HG02610 (cell line): ENCODE data around the gene COX8A.
A peak's percentile ranks its signal among the peaks of the same experiment; 100 is the strongest.
"Not testable (repeated sequence)": the region's sequence is repeated elsewhere in the genome, so short reads cannot be mapped to it uniquely, and the experiment has no call there.

Experiments used
- ATAC-seq: cut with Tn5 transposase; IDR thresholded peaks from one replicate; pipeline ENCODE4 v1.9.1; 2021; ENCODE audit warnings: mild to moderate bottlenecking, moderate library complexity; ENCODE audit not compliant: unreplicated experiment

The COX8A gene

DNA sequence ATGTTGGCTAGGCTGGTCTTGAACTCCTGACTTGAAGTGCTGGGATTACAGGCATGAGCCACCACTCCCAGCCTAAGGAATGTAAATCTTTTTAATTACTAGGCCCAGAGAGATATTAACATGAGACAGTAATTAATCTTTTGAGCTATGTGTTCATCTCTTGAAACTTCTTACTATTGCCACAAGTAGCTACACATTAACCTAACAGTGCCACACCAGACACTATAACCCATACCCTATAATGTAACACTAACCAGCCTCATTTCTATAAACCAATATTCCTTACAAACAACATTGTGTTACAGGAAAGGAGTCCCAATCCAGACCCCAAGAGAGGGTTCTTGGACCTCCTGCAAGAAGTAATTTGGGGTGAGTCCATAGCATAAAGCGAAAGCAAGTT lies 8.0 kb upstream of the COX8A start:
- ATAC-seq: no peak

GRCh38 chr11:63969461-63969860 lies 5.0 kb upstream of the COX8A start:
- ATAC-seq: no peak

DNA sequence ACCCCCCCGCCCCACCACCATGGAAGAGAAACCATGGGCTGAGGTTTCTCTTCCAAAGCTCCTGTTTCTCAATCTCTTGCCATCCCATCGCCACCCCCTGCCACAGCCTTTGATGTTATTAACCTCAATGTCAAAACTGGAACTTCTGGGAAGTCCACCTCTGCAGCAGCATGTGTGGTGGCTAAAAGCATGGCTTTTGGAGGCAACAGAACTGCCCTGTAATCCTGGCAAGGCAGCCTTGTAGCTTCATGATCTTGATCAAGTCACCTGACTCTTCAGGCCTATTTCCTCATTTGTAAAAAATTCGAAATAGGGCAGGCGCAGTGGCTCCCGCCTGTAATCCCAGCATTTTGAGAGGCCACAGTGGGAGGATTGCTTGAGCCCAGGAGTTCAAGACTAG lies 3.5 kb upstream of the COX8A start:
- ATAC-seq: no peak

GRCh38 chr11:63973912-63974258 lies 535 bp upstream of the COX8A start:
- ATAC-seq: not testable (repeated sequence)

- no peak for ATAC-seq
These were observed 4.3 kb downstream of the COX8A start for GRCh38 chr11:63978551-63979239.

DNA sequence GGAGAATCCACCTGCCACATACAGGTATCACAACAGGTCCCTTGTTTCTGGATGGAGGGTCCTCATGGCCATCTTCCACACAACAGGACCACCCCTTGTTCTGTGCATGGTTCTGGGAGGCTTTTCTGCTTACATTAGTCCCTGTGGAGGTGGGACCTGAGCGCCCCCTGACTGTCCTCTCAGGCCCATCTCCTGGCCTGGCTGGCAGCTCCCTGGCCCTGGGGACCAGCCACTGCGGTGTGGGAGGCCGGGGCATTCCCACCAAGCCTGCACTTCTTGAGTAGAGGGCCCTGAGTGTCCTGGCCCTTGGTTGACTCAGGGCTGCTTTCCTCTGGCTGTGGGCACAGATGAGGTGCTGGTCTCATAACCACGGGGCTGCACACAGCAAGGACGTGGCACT lies 5.0 kb downstream of the COX8A start:
- no peak for ATAC-seq

DNA sequence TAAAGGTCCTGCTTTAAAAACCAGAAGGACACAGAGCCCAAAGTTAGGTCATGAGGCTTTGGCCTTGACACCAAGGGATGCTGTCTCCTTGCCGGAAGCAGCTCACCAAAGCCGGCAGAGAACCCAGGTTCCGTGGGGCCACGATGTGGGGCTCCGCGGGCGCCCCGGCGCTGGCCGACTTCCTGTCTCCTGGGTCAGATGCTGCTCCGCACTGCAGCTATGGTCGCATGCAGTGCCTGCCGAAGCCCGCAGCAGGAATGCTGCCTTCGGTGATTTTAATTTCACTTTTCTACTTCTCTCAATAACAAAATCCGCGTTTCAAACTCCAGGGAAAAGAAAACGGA lies 11.4 kb downstream of the COX8A start:
- ATAC-seq: peak; percentile 35

DNA sequence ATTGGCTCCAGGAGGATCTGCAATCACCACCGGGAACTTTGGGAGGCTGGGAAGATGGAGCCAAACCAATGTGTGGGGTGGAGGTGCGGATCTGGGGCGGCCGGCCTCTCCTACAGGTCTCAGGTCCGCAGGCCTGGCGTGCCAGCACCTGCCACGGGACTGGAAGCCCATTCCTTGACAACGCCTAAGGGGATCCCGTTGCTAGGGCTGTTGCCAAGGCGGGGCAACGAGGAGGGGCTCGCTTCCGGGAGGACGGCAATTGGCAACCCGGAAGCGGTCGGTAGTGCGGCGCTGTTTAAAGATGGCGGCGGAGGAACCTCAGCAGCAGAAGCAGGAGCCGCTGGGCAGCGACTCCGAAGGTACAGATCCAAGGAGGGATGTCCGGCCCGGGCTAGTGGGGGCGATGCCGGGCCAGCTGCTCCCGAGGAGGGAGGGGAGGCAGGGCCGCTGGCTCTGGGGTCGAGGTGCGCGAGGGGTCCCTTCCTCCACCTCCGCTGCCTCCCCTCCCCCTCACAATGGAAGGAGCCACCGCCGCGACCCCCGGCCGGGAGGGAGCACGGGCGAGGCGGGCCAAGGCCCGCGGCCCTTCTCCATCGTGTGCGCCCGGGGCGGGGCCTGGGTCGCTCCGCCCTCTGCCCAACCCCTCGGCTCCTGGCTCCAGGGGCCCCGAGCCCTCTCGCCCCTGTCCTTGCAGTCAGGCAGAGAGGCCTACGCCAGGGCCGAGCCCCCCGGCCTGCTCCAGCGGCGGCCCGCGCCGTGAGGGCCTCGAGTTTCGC lies 11.9 kb downstream of the COX8A start, which contains the start of gene OTUB1:
OTUB1 (plus strand) TSS at position 283 of the 776 bp plus-strand sequence; CDS start at position 302, 19 bp downstream.
- peak; percentile 87 for ATAC-seq

DNA sequence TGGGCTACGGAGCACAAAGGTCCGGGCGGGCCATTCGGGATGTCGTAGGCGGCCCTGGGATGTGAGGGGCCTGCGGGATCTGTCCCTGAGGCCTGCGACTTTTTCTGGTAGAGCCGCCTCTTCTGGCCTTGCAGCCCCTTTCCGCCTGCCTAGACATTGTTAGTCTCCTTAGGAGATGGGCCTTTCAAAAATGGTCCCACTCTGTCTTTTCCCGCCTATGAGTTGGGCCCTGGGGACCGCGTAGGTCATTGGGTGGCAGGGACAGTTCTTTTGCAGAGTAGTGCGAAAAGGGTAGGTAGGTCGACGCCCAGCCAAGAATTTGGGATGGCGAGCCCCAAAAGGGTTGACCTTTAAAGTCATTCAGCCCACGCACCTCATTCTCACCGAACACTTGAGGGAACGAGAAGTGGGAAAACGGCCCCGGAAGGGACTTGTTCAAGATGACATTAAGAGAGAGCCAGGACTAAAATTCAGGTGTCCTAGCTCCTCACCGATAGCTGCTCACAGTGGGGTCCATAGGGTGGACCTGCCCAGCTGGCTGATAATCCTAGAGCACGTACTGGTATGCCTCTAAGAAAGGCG lies 12.6 kb downstream of the COX8A start:
- ATAC-seq: no peak

- no peak for ATAC-seq
These were observed 17.1 kb downstream of the COX8A start for GRCh38 chr11:63991558-63991957.

GRCh38 chr11:63993100-63993499 lies 18.7 kb downstream of the COX8A start:
- ATAC-seq: no peak

- no peak for ATAC-seq
These were observed 19.6 kb downstream of the COX8A start for GRCh38 chr11:63993993-63994392.

GRCh38 chr11:63996512-63996911 lies 22.1 kb downstream of the COX8A start:
- no peak for ATAC-seq

GRCh38 chr11:63997104-63997700 lies 22.8 kb downstream of the COX8A start:
- no peak for ATAC-seq

GRCh38 chr11:63997801-63998337 lies 23.4 kb downstream of the COX8A start:
- no peak for ATAC-seq

GRCh38 chr11:63998558-63999348 lies 24.3 kb downstream of the COX8A start:
- no peak for ATAC-seq

DNA sequence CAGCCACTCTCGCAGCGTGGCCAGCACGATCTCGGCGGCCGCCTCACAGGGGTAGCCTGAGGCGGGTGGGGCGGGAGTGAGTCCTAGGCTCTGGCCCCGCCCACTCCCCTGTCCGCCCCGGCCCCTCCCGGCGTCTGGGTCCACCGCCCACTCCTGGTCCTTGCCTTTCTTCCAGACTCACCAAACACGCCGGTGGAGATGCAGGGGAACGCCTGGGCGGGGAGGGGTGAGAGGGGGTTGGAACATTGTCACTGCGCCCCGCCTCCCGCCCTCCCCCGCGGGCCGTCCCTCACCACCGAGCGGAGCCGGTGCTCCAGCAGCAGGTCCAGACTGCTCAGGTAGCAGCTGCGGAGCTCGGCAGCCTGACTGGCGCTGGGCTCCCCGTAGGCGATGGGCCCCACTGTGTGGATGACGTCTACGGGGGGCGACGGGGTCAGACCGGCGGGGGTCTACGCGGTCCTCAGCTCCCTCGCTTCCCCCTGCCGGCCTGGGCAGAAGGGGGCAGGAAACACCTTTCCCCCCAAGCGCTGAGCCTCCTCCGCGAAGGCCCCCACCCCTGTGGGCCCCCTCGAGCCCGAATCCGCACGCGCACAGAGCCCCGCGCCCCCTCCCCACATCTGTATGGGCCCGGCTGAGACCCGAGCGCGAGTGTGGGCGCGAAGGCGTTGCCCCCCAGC lies 25.1 kb downstream of the COX8A start:
- ATAC-seq: no peak

DNA sequence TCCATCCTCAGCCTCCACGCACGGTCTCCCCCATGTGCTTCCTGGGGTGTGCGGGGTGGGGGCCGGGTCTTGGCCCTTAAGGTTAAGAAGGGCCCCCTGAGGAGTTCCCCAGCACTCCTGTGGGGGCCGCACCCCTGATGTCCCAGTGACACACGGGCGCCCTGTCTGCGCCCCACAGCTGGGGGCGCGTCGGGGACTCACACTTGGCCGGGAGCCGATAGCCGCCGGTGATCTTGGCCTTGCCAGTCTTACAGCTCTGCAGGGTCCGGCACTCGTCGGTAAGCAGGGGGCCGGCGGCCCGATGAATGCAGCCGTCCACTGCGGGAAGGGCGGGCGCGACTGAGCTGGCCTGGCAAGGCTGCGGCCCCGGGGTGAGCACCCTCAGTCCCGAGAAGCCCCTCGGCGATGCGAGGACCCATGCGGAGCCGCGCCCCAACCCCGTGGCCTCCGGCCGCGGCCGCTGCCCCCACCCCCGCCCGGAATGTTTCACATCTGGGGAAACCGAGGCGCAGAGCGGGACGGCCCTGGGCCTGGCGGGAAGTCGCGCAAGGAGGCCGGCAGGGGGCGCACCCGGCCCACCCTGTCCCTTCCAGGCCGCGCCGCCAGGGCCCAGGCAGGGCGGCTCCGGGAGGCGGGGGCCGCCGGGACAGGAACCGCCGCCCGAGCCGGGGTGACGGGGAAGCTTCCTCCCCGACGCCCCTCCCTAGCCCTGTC lies 25.8 kb downstream of the COX8A start:
- no peak for ATAC-seq

DNA sequence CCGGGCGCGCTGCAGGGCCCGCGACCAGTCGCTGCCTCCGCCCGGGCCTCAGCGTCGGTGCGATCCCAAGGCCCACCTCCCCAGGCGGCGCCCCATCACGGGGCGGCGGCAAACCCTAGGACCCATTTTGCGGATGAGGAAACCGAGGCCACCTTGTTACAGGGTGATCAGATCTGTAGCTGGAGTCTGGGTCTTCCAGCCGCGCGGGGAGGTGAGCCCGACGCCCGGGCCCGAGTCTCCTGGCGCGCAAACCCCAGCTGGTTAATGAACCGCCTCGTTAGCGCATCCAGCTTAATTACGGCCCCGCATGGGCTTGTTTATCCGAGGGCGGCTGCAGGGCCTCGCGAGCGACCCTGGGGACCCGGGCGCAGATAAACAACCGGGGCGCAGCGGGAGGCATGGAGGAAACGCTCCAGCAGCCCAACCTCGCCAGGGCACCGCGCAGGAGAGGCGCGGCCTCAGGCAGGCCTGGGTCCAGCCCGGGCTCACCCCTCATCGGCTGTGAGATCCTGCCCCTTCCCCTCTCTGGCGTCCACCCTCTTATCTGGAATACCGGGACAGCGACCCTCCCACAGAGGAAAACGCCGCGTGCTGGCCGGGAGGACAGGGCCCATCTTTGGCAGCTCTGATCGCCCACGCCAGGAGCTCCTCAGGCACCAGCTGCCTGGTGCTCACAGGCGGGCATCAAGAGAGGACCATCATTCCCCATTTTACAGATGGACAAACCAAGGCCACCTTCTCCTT lies 26.5 kb downstream of the COX8A start:
- no peak for ATAC-seq
